ENCODE results near the gene POC1A.

DNA sequence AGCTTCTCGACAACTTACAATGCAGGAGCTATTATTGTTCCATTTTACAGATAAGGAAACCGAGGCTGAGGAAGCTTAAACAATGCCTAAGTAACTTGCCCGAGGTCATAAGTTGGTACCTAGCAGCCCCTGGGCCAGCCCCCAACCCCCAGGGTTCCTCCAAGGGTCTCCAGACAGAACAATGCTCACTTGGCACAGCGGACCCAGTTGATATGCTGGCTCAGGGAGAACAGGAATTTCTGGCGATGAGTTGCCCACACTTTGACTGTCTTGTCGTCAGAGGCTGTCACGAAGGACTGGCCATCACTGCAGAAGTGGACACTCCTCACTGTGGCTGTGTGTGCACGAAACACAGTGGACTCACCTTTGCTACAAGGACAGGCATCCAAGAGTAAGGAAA is 5.2 kb downstream of the POC1A start:
- TF ChIP-seq GATAD2B (IDR thresholded peaks at IDR 0.05; ENCODE audit: borderline replicate concordance) (no peak), NFIC (IDR thresholded peaks at IDR 0.05) (no peak), SAP30 (IDR thresholded peaks at IDR 0.05; ENCODE audit: borderline replicate concordance, insufficient read depth, low read depth, low read length, poor library complexity, severe bottlenecking) (no peak), POLR2AphosphoS5 (IDR thresholded peaks at IDR 0.05; ENCODE audit: control insufficient read depth, insufficient read depth, low read depth, low read length) (no peak), ZNF384 (IDR thresholded peaks at IDR 0.05; ENCODE audit: low read depth, low read length) (no peak), SPI1 (IDR thresholded peaks at IDR 0.05; ENCODE audit: borderline replicate concordance, low read depth, low read length) (no peak), POLR2A (conservative IDR thresholded peaks at IDR 0.05) (no peak), NFATC3 (IDR thresholded peaks at IDR 0.05) (no peak), EP300 (IDR thresholded peaks at IDR 0.05; ENCODE audit: low read length) (no peak), FOXJ2 (tag; IDR thresholded peaks at IDR 0.05) (no peak)
- TF ChIP-seq, protein P1, sequence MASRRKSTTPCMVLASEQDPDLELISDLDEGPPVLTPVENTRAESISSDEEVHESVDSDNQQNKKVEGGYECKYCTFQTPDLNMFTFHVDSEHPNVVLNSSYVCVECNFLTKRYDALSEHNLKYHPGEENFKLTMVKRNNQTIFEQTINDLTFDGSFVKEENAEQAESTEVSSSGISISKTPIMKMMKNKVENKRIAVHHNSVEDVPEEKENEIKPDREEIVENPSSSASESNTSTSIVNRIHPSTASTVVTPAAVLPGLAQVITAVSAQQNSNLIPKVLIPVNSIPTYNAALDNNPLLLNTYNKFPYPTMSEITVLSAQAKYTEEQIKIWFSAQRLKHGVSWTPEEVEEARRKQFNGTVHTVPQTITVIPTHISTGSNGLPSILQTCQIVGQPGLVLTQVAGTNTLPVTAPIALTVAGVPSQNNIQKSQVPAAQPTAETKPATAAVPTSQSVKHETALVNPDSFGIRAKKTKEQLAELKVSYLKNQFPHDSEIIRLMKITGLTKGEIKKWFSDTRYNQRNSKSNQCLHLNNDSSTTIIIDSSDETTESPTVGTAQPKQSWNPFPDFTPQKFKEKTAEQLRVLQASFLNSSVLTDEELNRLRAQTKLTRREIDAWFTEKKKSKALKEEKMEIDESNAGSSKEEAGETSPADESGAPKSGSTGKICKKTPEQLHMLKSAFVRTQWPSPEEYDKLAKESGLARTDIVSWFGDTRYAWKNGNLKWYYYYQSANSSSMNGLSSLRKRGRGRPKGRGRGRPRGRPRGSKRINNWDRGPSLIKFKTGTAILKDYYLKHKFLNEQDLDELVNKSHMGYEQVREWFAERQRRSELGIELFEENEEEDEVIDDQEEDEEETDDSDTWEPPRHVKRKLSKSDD (conservative IDR thresholded peaks at IDR 0.05; ENCODE audit: low read length) = no peak
- TF ChIP-seq, protein P2, sequence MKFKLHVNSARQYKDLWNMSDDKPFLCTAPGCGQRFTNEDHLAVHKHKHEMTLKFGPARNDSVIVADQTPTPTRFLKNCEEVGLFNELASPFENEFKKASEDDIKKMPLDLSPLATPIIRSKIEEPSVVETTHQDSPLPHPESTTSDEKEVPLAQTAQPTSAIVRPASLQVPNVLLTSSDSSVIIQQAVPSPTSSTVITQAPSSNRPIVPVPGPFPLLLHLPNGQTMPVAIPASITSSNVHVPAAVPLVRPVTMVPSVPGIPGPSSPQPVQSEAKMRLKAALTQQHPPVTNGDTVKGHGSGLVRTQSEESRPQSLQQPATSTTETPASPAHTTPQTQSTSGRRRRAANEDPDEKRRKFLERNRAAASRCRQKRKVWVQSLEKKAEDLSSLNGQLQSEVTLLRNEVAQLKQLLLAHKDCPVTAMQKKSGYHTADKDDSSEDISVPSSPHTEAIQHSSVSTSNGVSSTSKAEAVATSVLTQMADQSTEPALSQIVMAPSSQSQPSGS (CRISPR knock-in tag; IDR thresholded peaks at IDR 0.05) = no peak
- TF ChIP-seq, protein P3, sequence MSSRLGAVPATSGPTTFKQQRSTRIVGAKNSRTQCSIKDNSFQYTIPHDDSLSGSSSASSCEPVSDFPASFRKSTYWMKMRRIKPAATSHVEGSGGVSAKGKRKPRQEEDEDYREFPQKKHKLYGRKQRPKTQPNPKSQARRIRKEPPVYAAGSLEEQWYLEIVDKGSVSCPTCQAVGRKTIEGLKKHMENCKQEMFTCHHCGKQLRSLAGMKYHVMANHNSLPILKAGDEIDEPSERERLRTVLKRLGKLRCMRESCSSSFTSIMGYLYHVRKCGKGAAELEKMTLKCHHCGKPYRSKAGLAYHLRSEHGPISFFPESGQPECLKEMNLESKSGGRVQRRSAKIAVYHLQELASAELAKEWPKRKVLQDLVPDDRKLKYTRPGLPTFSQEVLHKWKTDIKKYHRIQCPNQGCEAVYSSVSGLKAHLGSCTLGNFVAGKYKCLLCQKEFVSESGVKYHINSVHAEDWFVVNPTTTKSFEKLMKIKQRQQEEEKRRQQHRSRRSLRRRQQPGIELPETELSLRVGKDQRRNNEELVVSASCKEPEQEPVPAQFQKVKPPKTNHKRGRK (tag; IDR thresholded peaks at IDR 0.05) = no peak
- TF ChIP-seq, protein P4, sequence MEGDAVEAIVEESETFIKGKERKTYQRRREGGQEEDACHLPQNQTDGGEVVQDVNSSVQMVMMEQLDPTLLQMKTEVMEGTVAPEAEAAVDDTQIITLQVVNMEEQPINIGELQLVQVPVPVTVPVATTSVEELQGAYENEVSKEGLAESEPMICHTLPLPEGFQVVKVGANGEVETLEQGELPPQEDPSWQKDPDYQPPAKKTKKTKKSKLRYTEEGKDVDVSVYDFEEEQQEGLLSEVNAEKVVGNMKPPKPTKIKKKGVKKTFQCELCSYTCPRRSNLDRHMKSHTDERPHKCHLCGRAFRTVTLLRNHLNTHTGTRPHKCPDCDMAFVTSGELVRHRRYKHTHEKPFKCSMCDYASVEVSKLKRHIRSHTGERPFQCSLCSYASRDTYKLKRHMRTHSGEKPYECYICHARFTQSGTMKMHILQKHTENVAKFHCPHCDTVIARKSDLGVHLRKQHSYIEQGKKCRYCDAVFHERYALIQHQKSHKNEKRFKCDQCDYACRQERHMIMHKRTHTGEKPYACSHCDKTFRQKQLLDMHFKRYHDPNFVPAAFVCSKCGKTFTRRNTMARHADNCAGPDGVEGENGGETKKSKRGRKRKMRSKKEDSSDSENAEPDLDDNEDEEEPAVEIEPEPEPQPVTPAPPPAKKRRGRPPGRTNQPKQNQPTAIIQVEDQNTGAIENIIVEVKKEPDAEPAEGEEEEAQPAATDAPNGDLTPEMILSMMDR (IDR thresholded peaks at IDR 0.05 in 2 of 3, conservative IDR thresholded peaks at IDR 0.05 in 1 of 3; ENCODE audit: insufficient read depth in 2 of 3, low read depth in 1 of 3, low read length in 3 of 3) = no peak

All from K562 (cell line).